AG08395 (cell line): Measurements from ENCODE around the gene EIF5A2.
A peak's percentile ranks its signal among the peaks of the same experiment; 100 is the strongest.
"Not testable (repeated sequence)": the region's sequence is repeated elsewhere in the genome, so short reads cannot be mapped to it uniquely, and the experiment has no call there.

Experiments
- DNase-seq: peaks from one replicate; pipeline ENCODE4 v3.0.0; 2012; ENCODE audit warnings: mixed read lengths, low spot score

Gene EIF5A2

GRCh38 chr3:170908235-170909116, at the start of gene EIF5A2:
TSS of gene EIF5A2 (minus strand) at chr3:170908637. CDS start at chr3:170907806, 831 bp downstream.
- peak; percentile 99 for DNase-seq

DNA sequence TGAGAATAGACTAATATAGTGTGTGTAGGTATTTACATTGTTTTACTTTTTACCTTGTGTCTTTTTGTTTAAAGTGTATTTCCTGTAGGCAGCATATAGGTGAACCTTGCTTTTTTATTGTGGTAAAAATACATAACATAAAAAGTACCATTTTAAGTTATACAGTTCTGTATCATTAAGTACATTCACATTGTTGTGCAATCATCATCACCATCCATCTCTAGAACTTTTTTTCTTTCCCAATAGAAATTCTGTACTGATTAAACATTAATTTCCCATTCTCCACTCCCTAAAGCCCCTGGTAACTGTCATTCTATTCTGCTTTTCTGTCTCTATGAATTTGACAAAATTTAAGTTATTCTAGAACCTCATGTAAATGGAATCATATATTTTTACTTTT, 48.2 kb upstream of the EIF5A2 start:
- DNase-seq: no peak

GRCh38 chr3:170953736-170954135, 45.3 kb upstream of the EIF5A2 start:
- no peak for DNase-seq

DNA sequence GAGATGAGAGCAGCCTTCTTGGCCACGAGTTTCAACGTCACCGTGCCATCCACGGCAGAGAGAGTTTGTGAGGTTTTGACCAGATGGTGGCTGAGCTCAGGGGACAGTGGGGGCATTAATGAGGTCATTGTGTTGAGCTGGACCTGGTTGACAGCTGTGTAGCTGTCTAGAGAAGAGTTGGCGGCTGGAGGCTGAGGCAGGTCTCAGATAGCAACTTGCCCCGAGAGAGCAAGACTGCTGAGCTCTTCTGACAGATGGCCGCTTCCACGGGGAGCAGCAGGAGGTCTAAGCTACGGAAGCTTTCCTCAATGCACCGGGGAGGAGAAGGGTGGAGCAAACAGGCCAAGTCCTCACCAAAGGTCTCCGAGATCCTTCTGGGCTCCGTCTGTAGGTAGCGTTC, 44.8 kb upstream of the EIF5A2 start:
- DNase-seq: no peak

GRCh38 chr3:170949211-170949610, 40.8 kb upstream of the EIF5A2 start:
- no peak for DNase-seq

GRCh38 chr3:170947018-170947769, 38.8 kb upstream of the EIF5A2 start:
- DNase-seq: no peak

DNA sequence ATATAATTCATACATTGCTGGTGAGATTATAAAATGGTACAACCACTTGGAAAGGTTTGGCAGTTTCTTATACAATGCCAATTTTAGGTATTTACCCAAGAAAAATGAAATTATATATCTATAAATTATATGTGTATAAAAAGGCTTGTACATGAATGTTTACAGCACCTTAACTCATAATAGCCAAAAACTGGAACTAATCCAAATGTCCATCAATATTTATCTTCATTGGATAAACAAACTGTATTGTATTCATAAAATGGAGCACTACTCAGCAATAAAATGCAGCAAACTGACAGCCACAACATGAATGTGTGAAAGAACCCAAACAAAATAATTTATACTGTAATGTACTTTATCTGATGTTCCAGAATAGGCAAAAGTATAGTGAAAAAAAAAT, 33.6 kb upstream of the EIF5A2 start:
- DNase-seq: no peak

DNA sequence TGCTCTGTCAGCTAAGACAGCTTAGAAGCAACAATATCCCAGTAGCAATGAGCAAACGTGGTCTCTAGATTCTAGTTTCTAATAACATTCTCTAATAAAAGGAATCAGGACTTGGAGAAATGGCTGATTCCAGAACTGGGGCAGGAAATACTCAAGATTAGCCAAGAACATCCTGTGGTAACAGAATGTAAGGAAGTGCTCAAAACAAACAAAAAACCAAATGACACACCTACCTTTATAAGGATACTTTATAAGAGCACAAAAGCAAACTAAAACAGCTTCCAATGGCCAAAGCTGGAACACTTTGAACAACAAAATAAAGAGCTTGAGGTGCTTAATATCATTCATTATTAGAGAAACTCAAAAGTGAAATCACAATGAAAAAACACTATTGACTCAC, 33.1 kb upstream of the EIF5A2 start:
- DNase-seq: no peak

- not testable (repeated sequence) for DNase-seq
Observed at GRCh38 chr3:170933039-170933438, 24.6 kb upstream of the EIF5A2 start.

GRCh38 chr3:170923553-170923952, 15.1 kb upstream of the EIF5A2 start:
- not testable (repeated sequence) for DNase-seq

DNA sequence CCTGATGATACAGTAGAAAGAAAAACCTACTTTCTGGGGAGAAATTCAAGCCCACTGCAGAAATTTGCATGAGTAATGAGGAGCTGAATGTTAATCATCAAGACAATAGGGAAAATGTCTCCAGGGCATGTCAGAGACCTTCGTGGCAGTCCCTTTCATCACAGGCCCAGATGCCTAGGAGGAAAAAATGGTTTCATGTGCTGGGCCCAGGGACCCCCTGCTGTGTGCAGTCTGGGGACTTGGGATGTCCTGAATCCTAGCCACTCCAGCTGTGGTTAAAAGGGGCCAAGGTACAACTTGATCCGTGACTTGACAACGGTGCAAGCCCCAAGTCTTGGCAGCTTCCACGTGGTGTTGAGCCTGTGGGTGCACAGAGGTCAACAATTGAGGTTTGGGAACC, 10.3 kb upstream of the EIF5A2 start:
- no peak for DNase-seq

DNA sequence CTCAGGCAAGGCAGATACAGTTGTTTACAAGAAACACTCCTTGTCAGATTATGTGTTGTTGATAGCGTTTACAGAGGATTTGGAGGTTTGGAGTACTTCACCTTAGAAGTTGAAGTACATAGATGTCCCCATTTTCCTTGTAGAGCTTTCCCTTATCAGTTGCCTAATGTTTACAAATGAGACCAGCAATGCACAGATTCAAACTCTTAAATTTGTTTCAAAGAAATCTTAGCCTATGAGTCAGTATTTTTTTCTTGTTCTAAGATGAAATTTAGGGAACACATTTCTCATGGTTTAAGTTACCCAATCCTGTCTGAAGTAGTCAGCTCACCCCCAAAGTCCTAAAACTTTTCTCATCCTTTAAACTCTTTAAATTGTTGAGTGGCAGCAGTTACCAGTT, 6.3 kb upstream of the EIF5A2 start:
- no peak for DNase-seq

- DNase-seq: no peak
Observed at GRCh38 chr3:170914212-170914611, 5.8 kb upstream of the EIF5A2 start.

GRCh38 chr3:170911051-170911450, 2.6 kb upstream of the EIF5A2 start:
- DNase-seq: no peak

DNA sequence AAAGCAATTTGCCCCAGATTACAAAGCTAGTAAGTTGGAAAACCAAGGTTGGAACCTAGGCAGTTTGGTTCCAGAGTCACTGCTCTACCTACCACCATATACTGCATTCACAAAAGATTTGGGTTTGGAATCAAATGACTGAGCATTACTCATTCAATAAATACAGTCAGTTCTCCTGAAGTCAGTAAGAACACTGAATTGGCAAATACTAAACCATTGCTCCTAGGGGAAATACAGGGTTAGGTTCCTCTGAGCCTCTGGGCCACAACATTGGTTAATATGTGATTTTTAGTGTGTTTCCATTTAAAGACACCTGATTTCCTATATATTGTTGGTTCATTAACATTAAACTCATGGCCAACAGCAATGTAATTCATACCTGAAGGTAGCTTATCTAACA, 2.1 kb upstream of the EIF5A2 start:
- no peak for DNase-seq

GRCh38 chr3:170909129-170909903, 879 bp upstream of the EIF5A2 start:
- DNase-seq: peak; percentile 74

DNA sequence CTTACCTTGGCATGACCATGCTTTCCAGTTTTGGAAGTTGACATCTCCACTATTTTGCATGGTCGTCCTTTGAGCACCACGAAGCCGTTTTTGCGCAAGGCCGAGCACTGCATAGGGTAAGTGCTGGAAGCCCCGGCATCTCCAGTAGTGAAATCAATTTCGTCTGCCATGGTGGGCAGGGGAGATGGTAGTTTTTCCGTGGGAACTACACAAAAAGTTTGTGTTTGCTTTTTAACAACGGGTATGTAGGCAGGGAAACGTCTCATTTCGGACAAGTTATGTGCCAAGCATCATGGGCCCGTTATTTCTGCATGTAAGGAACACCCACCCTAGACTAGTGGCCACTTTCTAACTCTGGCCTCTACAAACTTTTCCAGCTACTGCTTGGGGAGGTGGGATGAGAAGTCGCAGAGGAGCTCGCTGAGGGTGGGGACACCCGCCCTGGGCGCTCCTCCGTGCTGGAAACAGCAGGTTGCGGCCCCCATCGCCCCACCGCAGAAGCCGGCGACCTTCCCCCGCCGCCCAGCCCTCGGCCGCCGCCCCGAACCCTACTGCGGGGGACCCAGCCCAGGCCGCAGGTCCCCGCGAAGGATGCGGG, 701 bp downstream of the EIF5A2 start:
- DNase-seq: peak; percentile 23

- DNase-seq: no peak
Observed at GRCh38 chr3:170905862-170906261, 2.6 kb downstream of the EIF5A2 start.

- DNase-seq: no peak
Observed at GRCh38 chr3:170903123-170903522, 5.3 kb downstream of the EIF5A2 start.

DNA sequence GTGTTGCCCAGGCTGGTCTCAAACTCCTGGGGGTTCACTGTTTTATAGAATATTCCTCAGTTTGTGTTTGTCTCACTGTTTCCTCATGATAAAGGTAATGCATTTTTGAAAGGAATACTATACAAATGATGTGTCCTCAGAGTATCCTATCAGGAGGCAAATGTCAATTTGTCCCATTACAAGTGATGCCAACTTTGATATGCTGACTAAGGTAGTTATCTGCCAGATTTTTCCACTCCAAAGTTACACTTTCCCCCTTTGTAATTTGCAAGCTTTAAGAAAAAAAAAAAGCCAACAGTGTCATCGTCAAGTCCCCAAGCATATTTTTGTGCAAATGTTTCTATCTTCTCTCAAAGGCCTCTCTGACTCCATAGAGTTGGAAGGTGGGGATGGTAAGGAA, 9.0 kb downstream of the EIF5A2 start:
- no peak for DNase-seq

DNA sequence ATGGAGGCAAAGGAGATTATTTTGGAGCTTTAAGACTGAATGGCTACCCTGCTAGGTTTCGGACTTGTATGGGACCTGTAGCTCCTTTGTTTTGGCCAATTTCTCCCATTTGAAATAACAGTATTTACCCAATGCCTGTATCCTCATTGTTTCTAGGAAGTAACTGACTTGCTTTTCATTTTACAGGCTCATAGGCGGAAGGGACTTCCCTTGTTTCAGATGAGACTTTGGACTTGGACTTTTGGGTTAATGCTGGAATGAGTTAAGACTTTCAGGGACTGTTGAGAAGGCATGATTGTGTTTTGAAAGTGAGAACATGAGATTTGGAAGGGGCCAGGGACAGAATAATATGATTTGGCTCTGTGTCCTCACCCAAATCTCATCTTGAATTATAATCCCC, 10.5 kb downstream of the EIF5A2 start:
- no peak for DNase-seq

DNA sequence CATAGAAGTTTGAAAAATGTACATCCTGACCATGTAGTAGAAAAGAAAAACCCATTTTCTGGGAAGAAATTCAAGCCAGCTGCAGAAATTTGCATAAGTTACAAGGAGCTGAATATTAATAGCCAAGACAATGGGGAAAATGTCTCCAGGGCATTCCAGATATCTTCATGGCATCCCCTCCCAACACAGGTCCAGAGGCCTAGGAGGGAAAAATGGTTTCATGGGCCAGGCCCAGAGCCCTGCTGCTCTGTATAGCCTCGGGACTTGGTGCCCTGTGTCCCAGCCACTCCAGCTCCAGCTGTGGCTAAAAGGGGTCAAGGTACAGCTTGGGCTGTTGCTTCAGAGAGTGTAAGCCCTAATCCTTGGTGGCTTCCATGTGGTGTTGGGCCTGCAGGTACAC, 11.2 kb downstream of the EIF5A2 start:
- not testable (repeated sequence) for DNase-seq
